H7 (cell line): ENCODE data around the gene WDR27. TPM values are rescaled to one million over a fixed set of nuclear protein-coding genes. Genes with fewer than 3 reads are reported as not detected.
"Not testable (repeated sequence)": the region's sequence is repeated elsewhere in the genome, so short reads cannot be mapped to it uniquely, and the experiment has no call there.

ENCODE experiments used
- DNase-seq: peaks from one replicate; pipeline ENCODE4 v3.0.0; 2012
- H3K27me3 ChIP-seq: 2 replicates; pipeline ENCODE4 v1.6.0; 2011; ENCODE audit warnings: mild to moderate bottlenecking, low read length; ENCODE audit not compliant: control insufficient read depth, insufficient read depth
- H3K36me3 ChIP-seq: replicated peaks from 2 replicates; pipeline ENCODE4 v1.5.1; 2011; ENCODE audit warnings: low read length; ENCODE audit not compliant: control insufficient read depth, insufficient read depth
- H3K4me3 ChIP-seq: 2 replicates; pipeline ENCODE4 v1.5.1; 2011; ENCODE audit warnings: low read depth, mild to moderate bottlenecking, control low read depth, low read length, moderate library complexity; ENCODE audit not compliant: insufficient read depth
- total RNA-seq: library from RNA; depleted of rRNA; stranded (reverse); fragments of >200 nt; shearing (Covaris generic); gene quantifications from 2 replicates; pipeline ENCODE4 v1.2.3, GENCODE V29; 2014

The WDR27 gene
- total RNA-seq, 1 experiment from 2014 or later = 45.4 TPM

DNA sequence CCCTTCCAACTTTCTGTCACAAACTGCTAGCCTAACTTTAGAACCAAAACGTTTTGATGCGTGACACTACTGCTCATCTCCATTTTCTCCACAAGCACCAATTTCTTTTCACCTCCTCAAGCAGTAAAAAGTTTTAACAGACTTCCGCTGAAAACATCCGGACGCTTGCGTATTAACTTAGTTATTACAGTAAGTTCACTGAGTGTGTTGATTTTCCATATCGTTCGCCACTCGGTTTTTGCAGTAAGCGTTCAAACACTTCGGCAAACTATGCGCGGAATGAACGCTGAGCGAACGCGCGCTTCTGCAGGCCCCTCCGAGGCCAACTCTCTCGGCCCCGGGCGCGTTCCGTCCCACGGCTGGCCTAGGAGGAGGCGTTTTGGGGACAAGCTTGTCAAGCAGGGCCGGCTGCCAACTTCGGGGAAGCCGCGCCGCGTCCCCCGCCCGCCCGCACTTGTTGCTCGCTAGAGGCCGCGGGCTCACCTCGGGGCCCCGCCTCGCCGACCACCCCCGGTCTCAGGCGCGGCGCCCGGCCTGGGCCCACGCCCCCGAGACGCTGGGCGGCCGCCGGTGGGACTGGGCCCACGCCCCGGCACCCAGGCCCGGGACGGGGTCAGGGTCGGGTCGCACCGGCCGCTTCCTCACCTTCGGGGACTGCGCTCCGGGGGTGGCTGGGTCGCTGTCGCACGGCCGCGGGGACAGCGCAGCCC, 21.5 kb upstream of the WDR27 start:
- Histone ChIP-seq H3K4me3 (peak overlapping the region; percentile 63), H3K27me3 (peaks cover 2% of the 10 kb centered on the region; the same call in 1 of the 2 replicates), H3K36me3 (no peaks in the 10 kb centered on the region)
- peak; percentile 83 for DNase-seq

DNA sequence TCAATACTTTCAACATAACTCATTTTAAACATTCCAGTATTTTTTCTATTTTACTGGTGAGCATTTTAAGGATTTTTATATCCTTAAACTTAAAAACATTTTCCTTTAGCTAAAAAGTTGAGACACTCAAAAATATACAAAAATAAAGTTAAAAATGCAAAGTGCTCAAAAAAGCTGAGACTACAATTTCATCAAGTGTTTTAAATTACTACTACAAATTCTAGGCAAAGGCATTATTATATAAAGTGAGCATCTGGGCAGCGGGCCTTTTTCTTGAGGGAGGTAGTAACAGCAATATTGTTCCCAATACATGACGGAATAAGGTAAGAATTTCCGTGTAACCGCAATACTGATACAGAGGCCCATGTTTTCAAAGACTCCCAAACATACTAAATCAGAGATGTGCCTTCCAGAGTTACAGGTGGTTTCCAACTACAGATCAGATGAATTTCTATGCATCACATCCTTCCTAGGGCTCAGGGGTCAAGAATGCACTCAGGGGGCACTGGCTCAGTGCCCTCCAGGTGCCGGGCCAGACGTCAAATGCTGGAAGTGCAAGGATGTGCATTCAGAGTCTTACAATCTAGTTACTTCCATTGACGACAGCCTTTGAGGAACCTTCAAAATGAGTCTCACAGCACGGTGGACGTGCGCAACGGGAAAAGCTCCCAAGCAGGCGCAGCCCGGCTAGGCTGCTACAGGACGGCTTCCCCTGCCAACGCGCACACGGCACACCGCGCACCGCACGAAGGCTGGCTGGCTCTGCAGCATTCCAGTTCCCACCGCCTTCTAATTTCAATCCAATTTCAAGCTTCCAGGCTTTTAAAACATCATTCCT, 20.8 kb upstream of the WDR27 start:
- Histone ChIP-seq H3K36me3 (no peaks in the 10 kb centered on the region), H3K27me3 (peaks cover 2% of the 10 kb centered on the region; the same call in 1 of the 2 replicates), H3K4me3 (peak overlapping the region; percentile 63)
- peak; percentile 62 for DNase-seq

DNA sequence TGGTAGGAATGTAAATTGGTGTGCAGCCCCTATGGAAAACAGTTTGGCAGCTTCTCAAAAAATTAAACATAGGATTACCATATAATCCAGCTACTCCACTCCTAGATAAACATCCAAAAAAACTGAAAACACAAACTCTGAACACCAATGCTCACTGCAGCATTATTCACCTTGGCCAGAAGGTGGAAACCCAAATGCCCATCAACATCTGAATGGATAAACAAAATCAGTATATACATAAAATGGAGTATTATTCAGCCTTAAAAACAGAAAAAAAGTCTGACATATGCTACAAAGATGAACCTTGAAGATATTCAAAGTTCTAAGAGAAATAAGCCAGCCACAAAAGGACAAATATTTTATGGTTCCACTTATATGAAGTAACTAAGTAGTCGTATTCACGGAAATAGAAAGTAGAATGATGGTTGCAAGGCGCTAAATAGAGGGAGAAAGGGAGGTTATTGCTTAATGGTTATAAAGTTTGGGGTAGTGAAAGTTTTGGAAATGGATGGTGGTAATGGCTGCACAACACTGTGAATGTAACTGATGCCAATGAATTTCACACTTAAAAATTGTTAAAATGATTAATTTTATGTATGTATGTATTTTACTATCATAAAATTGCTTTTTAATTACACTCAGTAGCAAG, 18.5 kb upstream of the WDR27 start:
- Histone ChIP-seq H3K36me3 (peaks cover 3% of the 10 kb centered on the region), H3K4me3 (no peak overlapping the region), H3K27me3 (peaks cover 2% of the 10 kb centered on the region; the same call in 1 of the 2 replicates)
- no peak for DNase-seq

- Histone ChIP-seq H3K36me3 (peaks cover 7% of the 10 kb centered on the region), H3K27me3 (no peaks in the 10 kb centered on the region), H3K4me3 (no peak overlapping the region)
- no peak for DNase-seq
Observed at GRCh38 chr6:169719117-169719516, 17.3 kb upstream of the WDR27 start.

GRCh38 chr6:169714595-169714994, 12.8 kb upstream of the WDR27 start:
- no peak for DNase-seq
- Histone ChIP-seq H3K27me3 (no peaks in the 10 kb centered on the region), H3K36me3 (peaks cover 13% of the 10 kb centered on the region), H3K4me3 (no peak overlapping the region)

GRCh38 chr6:169714178-169714577, 12.3 kb upstream of the WDR27 start:
- DNase-seq = no peak
- H3K27me3 ChIP-seq = no peaks in the 10 kb centered on the region
- H3K36me3 ChIP-seq = peaks cover 13% of the 10 kb centered on the region
- no peak overlapping the region for H3K4me3 ChIP-seq

DNA sequence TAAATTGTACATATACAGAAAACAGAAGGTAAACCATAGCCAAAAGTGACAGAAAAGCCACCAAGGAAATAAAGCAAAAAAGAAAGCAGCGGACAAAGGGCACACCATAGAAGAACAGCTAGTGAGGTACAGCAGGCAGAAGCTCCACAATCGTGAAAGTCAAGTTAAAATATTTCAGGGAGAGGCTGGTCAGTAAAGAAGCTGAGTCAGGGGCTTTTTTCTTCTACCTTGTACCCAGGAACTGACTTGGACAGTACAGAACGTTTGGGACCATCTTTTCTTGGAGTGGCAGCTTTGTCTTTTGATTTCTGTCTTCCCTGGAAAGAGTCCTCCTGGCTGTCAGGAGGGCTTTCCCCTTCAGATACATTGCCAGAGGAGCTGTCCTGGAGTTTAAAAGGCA, 8.2 kb upstream of the WDR27 start:
- Histone ChIP-seq H3K27me3 (no peaks in the 10 kb centered on the region), H3K36me3 (peaks cover 11% of the 10 kb centered on the region), H3K4me3 (no peak overlapping the region)
- no peak for DNase-seq

DNA sequence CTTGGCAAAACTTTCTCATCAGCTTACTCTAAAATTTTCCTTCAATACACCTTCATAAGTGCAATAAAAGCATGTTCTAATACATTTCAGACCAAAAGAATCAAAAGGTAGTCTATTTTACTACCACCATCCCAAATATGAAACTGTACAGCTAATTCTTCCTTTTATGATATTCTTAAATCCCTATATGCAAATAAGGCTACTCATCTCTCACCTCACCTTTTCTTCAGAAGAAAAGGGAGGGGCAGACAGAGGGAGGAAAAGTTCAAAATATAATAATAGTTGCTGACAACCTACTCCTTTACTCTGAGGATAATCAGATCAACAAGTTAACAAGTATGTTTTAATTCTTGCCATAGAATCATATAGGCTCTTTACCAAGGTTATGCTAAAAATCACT, 7.5 kb upstream of the WDR27 start:
- Histone ChIP-seq H3K36me3 (peaks cover 10% of the 10 kb centered on the region), H3K27me3 (no peaks in the 10 kb centered on the region), H3K4me3 (no peak overlapping the region)
- DNase-seq = no peak

GRCh38 chr6:169707772-169708171, 5.9 kb upstream of the WDR27 start:
- H3K36me3 ChIP-seq = peaks cover 6% of the 10 kb centered on the region
- no peak overlapping the region for H3K4me3 ChIP-seq
- no peak for DNase-seq
- no peaks in the 10 kb centered on the region for H3K27me3 ChIP-seq

DNA sequence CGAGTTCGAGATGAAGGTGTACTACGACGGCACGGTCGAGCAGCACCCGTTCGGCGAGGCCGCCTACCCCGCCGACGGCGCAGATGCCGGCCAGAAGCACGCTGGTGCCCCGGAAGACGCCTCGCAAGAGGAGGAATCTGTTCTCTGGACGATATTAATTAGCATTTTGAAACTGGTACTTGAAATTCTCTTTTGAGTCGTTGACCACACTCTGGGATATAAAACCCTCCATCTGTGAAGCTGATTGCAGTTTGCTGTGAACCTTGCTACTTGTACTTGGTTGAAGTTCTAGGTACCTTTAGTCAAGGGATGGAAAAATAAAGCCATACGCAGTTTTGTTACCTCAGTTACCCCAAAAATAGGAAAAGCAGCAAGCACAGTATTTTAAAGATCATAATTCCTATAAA, 1.0 kb upstream of the WDR27 start:
- Histone ChIP-seq H3K27me3 (no peaks in the 10 kb centered on the region), H3K4me3 (peak overlapping the region; percentile 97), H3K36me3 (peaks cover 3% of the 10 kb centered on the region)
- no peak for DNase-seq

DNA sequence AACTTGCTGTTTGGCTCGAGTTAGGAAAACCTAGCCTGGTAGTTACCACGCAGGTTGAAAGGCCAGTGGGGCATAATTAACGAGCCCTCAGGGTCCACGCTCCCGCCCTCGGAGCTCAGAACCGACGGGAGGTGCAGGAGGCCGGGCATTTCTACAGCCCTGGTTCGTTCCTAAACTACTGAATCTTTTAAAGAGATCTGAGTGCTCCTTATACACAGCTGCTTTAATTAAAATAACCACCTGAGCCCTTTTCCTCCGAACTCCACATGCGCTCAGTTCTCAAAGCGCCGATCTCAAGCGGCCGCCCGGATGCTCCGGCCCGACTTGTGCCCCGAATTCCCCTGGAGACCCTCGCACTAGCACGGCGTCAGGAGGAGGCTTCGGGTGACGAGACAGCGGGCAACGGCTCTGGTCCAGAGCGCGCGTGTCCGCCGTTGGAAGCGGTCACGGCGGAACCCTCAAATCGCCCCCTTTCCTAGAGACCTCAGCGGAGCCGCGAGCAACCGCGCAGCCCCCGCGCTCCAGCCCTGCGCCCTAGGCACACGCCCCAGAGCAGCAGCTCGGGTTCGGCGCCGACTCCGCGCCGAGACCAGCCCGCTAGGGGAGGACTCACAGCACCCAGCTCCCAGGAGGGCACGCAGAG, 397 bp downstream of the WDR27 start:
- no peak for DNase-seq
- H3K27me3 ChIP-seq = no peaks in the 10 kb centered on the region
- peak overlapping the region; percentile 97 for H3K4me3 ChIP-seq
- H3K36me3 ChIP-seq = peaks cover 3% of the 10 kb centered on the region

GRCh38 chr6:169700296-169700695, 1.5 kb downstream of the WDR27 start:
- peak; percentile 27 for DNase-seq
- Histone ChIP-seq H3K4me3 (no peak overlapping the region; the same call in 1 of the 2 replicates), H3K36me3 (peaks cover 4% of the 10 kb centered on the region), H3K27me3 (no peaks in the 10 kb centered on the region)

- H3K27me3 ChIP-seq, H3K36me3 ChIP-seq, H3K4me3 ChIP-seq, DNase-seq: not testable (repeated sequence)
Observed at GRCh38 chr6:169697115-169697514, 4.7 kb downstream of the WDR27 start.

DNA sequence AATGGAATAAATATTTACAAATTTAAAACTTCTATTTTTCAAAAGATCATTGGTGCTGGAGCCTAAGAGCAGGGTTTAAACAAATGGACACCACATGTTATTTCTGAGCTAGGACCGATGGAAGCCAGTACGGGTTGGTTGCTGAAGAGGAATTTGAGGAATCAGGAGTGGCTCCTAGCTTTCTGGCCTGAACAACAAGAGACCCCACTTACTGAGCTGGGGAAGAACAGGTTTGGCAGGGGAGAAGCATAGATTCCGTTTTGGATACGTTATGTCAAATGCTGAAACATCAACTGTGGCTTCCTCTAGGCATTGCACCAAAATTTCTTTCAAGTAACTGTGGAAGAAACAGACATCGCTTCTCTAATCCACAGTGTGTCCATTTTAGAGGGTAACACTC, 6.7 kb downstream of the WDR27 start:
- H3K4me3 ChIP-seq = no peak overlapping the region
- H3K27me3 ChIP-seq = no peaks in the 10 kb centered on the region
- H3K36me3 ChIP-seq = peaks cover 3% of the 10 kb centered on the region
- no peak for DNase-seq
